DOHH2 (cell line): ENCODE measurements around the gene DSC2.

Source experiments
- H3F3A ChIP-seq: fragments of 200-600 bp; sonication (generic), shearing (Covaris generic); 2 replicates; pipeline ENCODE4 v1.6.0; 2016; ENCODE audit warnings: antibody characterized with exemption, mild to moderate bottlenecking; ENCODE audit not compliant: control insufficient read depth, insufficient read depth
- H3K27ac ChIP-seq: fragments of 200-600 bp; sonication (generic); 2 replicates; pipeline ENCODE4 v1.5.1; 2014; ENCODE audit warnings: low read depth, mild to moderate bottlenecking, low read length, moderate library complexity
- H3K27me3 ChIP-seq: fragments of 200-600 bp; sonication (generic); 2 replicates; pipeline ENCODE4 v1.6.1; 2014; ENCODE audit warnings: mild to moderate bottlenecking, low read length, mixed read lengths; ENCODE audit not compliant: control insufficient read depth
- H3K36me3 ChIP-seq: fragments of 200-600 bp; sonication (generic); 2 replicates; pipeline ENCODE4 v1.6.1; 2014; ENCODE audit warnings: mild to moderate bottlenecking, low read length, moderate library complexity, mixed read lengths; ENCODE audit not compliant: control insufficient read depth
- H3K4me1 ChIP-seq: fragments of 200-600 bp; sonication (generic); 2 replicates; pipeline ENCODE4 v1.6.1; 2014; ENCODE audit warnings: mild to moderate bottlenecking, low read length, mixed read lengths; ENCODE audit not compliant: control insufficient read depth
- H3K4me2 ChIP-seq: fragments of 200-600 bp; sonication (generic); 2 replicates; pipeline ENCODE4 v1.6.0; 2014; ENCODE audit warnings: mild to moderate bottlenecking, low read length, moderate library complexity
- H3K4me3 ChIP-seq: fragments of 200-600 bp; sonication (generic); 2 replicates; pipeline ENCODE4 v1.5.1; 2014; ENCODE audit warnings: mild to moderate bottlenecking, low read length, mixed read lengths
- H3K79me2 ChIP-seq: fragments of 200-600 bp; sonication (generic); 2 replicates; pipeline ENCODE4 v1.6.1; 2014; ENCODE audit warnings: mild to moderate bottlenecking, low read length, mixed read lengths; ENCODE audit not compliant: control insufficient read depth
- H3K9me2 ChIP-seq: fragments of 200-600 bp; sonication (generic); replicated peaks from 2 replicates; pipeline ENCODE4 v1.6.1; 2014; ENCODE audit warnings: mild to moderate bottlenecking, low read length, mixed read lengths; ENCODE audit not compliant: control insufficient read depth
- H3K9me3 ChIP-seq: fragments of 200-600 bp; sonication (generic); 2 replicates; pipeline ENCODE4 v1.6.1; 2014; ENCODE audit warnings: antibody characterized with exemption, low read length, mixed read lengths; ENCODE audit not compliant: control insufficient read depth, insufficient read depth
- H4K20me1 ChIP-seq: fragments of 200-600 bp; sonication (generic); 2 replicates; pipeline ENCODE4 v1.6.0; 2014; ENCODE audit warnings: low read depth, mild to moderate bottlenecking, antibody characterized with exemption, low read length, moderate library complexity; ENCODE audit not compliant: control insufficient read depth, insufficient read depth
- EZH2phosphoT487 ChIP-seq: fragments of 200-600 bp; sonication (generic); IDR thresholded peaks from 2 replicates; pipeline ENCODE4 v1.6.1; 2017; ENCODE audit warnings: borderline replicate concordance, mild to moderate bottlenecking, antibody characterized with exemption, low read length, moderate library complexity, mixed read lengths
- TF ChIP-seq, protein P1 (sequence below): fragments of 200-600 bp; sonication (generic); IDR thresholded peaks from one replicate; pipeline ENCODE4 v1.5.1; 2014; ENCODE audit warnings: antibody characterized with exemption, mild to moderate bottlenecking, low read depth, low read length; ENCODE audit not compliant: poor library complexity, severe bottlenecking

DSC2 gene

DNA sequence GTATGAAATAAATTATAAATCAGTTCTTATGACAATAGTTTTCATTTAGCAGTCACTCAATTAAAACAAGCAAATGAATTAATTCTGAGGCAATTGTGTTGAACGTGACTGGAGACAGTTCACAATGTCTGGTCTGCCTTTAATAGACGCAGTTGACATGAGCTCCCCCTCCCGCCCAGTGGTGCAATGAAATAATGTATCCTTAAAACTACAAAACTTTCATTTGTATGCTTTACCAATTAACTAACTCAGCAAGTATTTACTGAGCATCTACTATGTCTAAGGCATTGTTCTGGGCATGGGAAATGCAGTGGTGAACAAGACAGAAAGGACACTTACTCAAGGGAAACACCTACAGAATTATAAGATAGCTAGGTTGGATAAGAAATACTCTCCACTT is 3.5 kb upstream of the DSC2 start:
- Histone ChIP-seq H3K4me1 (no peaks in the 10 kb centered on the region), H3K9me3 (no peaks in the 10 kb centered on the region; the same call in 1 of the 2 replicates), H3K79me2 (no peaks in the 10 kb centered on the region), H3K9me2 (no peaks in the 10 kb centered on the region), H3K27me3 (no peaks in the 10 kb centered on the region), H3K27ac (no peak overlapping the region), H3K4me3 (no peak overlapping the region), H3F3A (no peaks in the 10 kb centered on the region), H4K20me1 (no peaks in the 10 kb centered on the region), H3K4me2 (no peak overlapping the region), H3K36me3 (no peaks in the 10 kb centered on the region)
- TF ChIP-seq, protein P1, sequence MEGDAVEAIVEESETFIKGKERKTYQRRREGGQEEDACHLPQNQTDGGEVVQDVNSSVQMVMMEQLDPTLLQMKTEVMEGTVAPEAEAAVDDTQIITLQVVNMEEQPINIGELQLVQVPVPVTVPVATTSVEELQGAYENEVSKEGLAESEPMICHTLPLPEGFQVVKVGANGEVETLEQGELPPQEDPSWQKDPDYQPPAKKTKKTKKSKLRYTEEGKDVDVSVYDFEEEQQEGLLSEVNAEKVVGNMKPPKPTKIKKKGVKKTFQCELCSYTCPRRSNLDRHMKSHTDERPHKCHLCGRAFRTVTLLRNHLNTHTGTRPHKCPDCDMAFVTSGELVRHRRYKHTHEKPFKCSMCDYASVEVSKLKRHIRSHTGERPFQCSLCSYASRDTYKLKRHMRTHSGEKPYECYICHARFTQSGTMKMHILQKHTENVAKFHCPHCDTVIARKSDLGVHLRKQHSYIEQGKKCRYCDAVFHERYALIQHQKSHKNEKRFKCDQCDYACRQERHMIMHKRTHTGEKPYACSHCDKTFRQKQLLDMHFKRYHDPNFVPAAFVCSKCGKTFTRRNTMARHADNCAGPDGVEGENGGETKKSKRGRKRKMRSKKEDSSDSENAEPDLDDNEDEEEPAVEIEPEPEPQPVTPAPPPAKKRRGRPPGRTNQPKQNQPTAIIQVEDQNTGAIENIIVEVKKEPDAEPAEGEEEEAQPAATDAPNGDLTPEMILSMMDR = no peak
- TF ChIP-seq EZH2phosphoT487 = no peak

DNA sequence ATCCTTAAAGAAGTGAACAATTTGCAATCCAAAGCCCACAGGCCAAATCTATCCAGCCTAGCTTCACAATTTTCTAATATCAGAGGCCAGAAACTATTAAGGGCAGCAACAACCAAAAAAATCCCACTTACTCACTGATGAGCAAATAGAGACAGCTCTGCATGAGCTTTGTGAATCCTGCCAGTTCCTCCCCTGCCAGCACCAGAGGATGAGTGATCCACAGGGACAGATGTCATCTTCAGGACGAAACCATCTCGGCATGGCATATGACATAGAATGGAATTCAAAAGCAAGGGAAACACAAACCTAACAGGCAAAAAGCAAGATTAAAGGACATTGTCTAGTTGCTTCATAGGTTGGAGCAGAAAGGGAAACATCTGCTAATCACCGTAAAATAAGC is 2.2 kb upstream of the DSC2 start:
- H3K27me3 ChIP-seq = no peaks in the 10 kb centered on the region
- H3K9me2 ChIP-seq = no peaks in the 10 kb centered on the region
- no peak overlapping the region for H3K4me3 ChIP-seq
- no peaks in the 10 kb centered on the region for H3K4me1 ChIP-seq
- no peaks in the 10 kb centered on the region for H3F3A ChIP-seq
- TF ChIP-seq EZH2phosphoT487 = no peak
- TF ChIP-seq, protein P1 = no peak
- no peaks in the 10 kb centered on the region for H3K36me3 ChIP-seq
- H3K79me2 ChIP-seq = no peaks in the 10 kb centered on the region
- H3K27ac ChIP-seq = no peak overlapping the region
- H3K4me2 ChIP-seq = no peak overlapping the region
- H4K20me1 ChIP-seq = no peaks in the 10 kb centered on the region
- H3K9me3 ChIP-seq = no peaks in the 10 kb centered on the region; the same call in 1 of the 2 replicates

DNA sequence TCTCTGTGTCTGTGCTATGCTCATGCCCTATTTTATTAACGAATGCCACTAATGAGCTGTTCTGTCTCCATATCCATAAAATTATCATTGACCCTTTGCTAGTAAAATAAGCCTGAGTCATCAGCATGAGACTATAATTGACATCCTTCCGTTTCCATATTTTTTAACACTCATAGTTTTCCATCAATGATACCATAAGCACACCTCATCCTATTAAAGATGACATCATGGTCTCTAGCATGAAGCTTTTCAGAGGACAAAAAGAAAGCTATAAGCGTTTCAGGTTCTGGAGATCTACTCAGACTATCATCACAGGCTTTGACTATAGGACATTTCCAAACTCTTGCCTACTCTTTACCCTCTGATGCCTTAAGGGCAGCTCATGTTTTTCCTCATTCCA is 1.2 kb upstream of the DSC2 start:
- Histone ChIP-seq H3K9me3 (no peaks in the 10 kb centered on the region; the same call in 1 of the 2 replicates), H3K79me2 (no peaks in the 10 kb centered on the region), H3K36me3 (no peaks in the 10 kb centered on the region), H3K4me3 (no peak overlapping the region), H3K4me2 (no peak overlapping the region), H3K9me2 (no peaks in the 10 kb centered on the region), H3K27me3 (no peaks in the 10 kb centered on the region), H3K27ac (no peak overlapping the region), H4K20me1 (no peaks in the 10 kb centered on the region), H3F3A (no peaks in the 10 kb centered on the region), H3K4me1 (no peaks in the 10 kb centered on the region)
- TF ChIP-seq, protein P1 = no peak
- TF ChIP-seq EZH2phosphoT487 = no peak

DNA sequence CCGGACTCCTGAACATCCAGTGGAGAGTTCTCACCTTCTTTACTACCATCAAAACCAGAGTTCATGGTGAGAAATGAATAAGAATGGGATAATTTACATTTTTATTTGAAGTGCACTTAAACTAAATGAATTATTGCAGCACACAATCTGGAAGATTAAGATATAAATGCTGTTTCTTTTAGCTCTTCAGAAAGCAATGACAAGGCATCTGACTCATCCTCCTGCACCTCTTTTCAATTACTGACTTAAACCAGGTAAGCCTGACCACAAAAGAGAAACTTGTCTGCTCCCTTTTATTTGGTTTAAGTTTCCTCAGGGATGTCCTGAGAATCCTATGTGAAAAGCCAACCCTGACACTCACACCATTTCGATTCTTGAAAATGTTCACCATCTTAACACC is 720 bp upstream of the DSC2 start:
- Histone ChIP-seq H3K79me2 (no peaks in the 10 kb centered on the region), H3K27ac (no peak overlapping the region), H3K4me1 (no peaks in the 10 kb centered on the region), H4K20me1 (no peaks in the 10 kb centered on the region), H3K9me3 (no peaks in the 10 kb centered on the region; the same call in 1 of the 2 replicates), H3K4me3 (no peak overlapping the region), H3K9me2 (no peaks in the 10 kb centered on the region), H3K36me3 (no peaks in the 10 kb centered on the region), H3F3A (no peaks in the 10 kb centered on the region), H3K4me2 (no peak overlapping the region), H3K27me3 (no peaks in the 10 kb centered on the region)
- TF ChIP-seq EZH2phosphoT487 = no peak
- TF ChIP-seq, protein P1 = no peak
